Psoas muscle (tissue), 8 donors: ENCODE results near the gene ANTXR1. TPM values are rescaled to one million over a fixed set of nuclear protein-coding genes. Genes with fewer than 3 reads are reported as not detected.

ENCODE experiments used
- ATAC-seq, 4 donors: fragments of 200-7000 bp; cut with Tn5 transposase; one replicate each; pipeline ENCODE4 v1.9.1; 2020; ENCODE audit warnings: moderate library complexity in 3 of 4, mild to moderate bottlenecking in 2 of 4
- DNase-seq, 2 donors: peaks; one replicate each; pipeline ENCODE4 v3.0.0-alpha.2; 2020
- H3K27ac ChIP-seq: fragments of 200-600 bp; one replicate; pipeline ENCODE4 v1.8.0; 2022
- H3K27me3 ChIP-seq, 3 donors: fragments of 200-600 bp in 1 of 3; one replicate each; pipeline versions ENCODE4 v1.6.1 to v1.8.0; 2013 to 2022; ENCODE audit warnings: low read length in 2 of 3, mild to moderate bottlenecking in 2 of 3, moderate library complexity in 1 of 3; ENCODE audit not compliant: insufficient read depth in 3 of 3
- H3K36me3 ChIP-seq, 2 donors: fragments of 200-600 bp in 1 of 2; one replicate each; pipeline versions ENCODE4 v1.6.1 to v1.8.0; 2013 to 2022; ENCODE audit warnings: low read depth in 1 of 2, mild to moderate bottlenecking in 1 of 2, moderate library complexity in 1 of 2; ENCODE audit not compliant: insufficient read depth in 1 of 2
- H3K4me1 ChIP-seq: fragments of 200-600 bp; one replicate; pipeline ENCODE4 v1.8.0; 2022
- H3K4me3 ChIP-seq: fragments of 200-600 bp; one replicate; pipeline ENCODE4 v1.8.0; 2022; ENCODE audit warnings: mild to moderate bottlenecking
- H3K9me3 ChIP-seq: fragments of 200-600 bp; one replicate; pipeline ENCODE4 v1.8.0; 2022
- CTCF ChIP-seq: fragments of 200-600 bp; IDR thresholded peaks from one replicate; pipeline ENCODE4 v1.8.0; 2022; ENCODE audit warnings: antibody characterized with exemption
- WGBS, 3 donors: extraction: QIAGEN DNeasy Blood & Tissue Kit; methylation state at CpG; one replicate each; pipeline versions ENCODE4 v1.1.6 to v1.1.7; 2013; 5-methylcytosine and 5-hydroxymethylcytosine counted together
- intact Hi-C, 2 donors: fragments of 100-400 bp; cut with DNase I; formaldehyde crosslinking; loops; one replicate each; pipeline versions ENCODE4 v1.11.0 to v1.14.2; 2022
- polyA plus RNA-seq, 3 donors: library from polyadenylated mRNA; stranded (reverse); fragments of 200-250 nt; gene quantifications; one replicate each; pipeline ENCODE4 v1.2.3, GENCODE V29; 2013
- total RNA-seq, 4 donors: library from RNA; stranded (reverse); fragmentation: NEBNext Ultra II Directional in 2 of 4; extraction: Animal tissue kit (Norgen Biotek cat#: 25700) in 2 of 4; gene quantifications; one replicate each; pipeline versions ENCODE4 v1.2.1 to v1.2.4, GENCODE V29; 2021 to 2023
- donor health status: healthy with polysubstance abuse.
- donor health status: DM: no; HTN: no; CAD: no; lungs with moderate emphysema.
- donor health status: Bipolar disorder and iron deficiency.
- donor health status: healthy.
- donor health status: DM: yes; HTN: yes; CAD: no.
- donor health status: DM: no; HTN: no; CAD: no.
- donor health status: DM: no; HTN: no; CAD: no.
- donor health status: DM: yes; HTN: yes; CAD: no.

The ANTXR1 gene
- total and polyA plus RNA-seq, 7 donors = 3.7 to 24.3 (median 10.9) TPM

- WGBS, 3 donors = 64 to 77% (median 72%) methylated on average over 4 of the region's 4 CpGs
Measured at GRCh38 chr2:69188182-69188900, 175.4 kb downstream of the ANTXR1 start.

DNA sequence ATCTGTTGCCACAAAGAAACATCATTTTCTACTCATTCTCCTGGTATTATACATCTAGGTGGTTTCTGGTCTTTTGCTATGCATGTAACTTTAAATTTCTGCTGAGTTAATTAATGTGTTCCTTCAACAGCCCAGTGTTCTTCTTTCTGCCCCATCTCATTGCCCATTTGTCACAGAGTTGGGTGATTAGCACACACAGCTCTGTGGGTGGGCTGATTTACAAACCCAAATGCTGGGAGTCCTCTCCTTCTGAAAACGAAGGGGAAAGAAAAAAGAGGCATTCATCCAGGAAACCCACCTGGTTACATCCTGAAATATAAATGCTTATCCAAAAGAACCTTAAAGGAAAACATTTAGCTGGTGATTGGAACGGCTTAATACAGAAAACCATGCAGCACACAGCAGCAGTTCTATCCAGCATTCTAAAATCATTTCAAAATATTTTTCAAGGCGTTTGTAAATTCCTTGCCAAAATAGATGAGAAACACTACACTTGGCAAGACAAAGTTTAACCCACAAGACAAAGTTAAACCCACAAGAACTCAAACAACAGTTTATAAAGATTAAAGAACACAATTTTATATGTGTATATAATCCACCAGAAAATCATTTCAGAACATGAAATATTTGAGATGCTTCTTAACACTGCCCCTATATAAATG, 177.9 kb downstream of the ANTXR1 start:
- no peak for DNase-seq
- no peaks in the 10 kb centered on the region for H3K4me1 ChIP-seq
- no peak for ATAC-seq
- intact Hi-C loops = no loop called here
- 23 to 31% (median 25%) methylated on average over 3 of the region's 3 CpGs for WGBS, 3 donors
- no peaks in the 10 kb centered on the region for H3K9me3 ChIP-seq
- H3K4me3 ChIP-seq = no peak overlapping the region
- no peak overlapping the region for H3K27ac ChIP-seq
- H3K36me3 ChIP-seq = no peaks in the 10 kb centered on the region
- no peak for TF ChIP-seq CTCF
- no peaks in the 10 kb centered on the region for H3K27me3 ChIP-seq

More at GRCh38 chr2:69188182-69188900, 175.4 kb downstream of the ANTXR1 start:
- no peak for TF ChIP-seq CTCF
- DNase-seq (no peak), ATAC-seq (no peak)
- Histone ChIP-seq H3K27me3 (no peaks in the 10 kb centered on the region), H3K27ac (no peak overlapping the region), H3K4me3 (no peak overlapping the region), H3K4me1 (no peaks in the 10 kb centered on the region), H3K36me3 (no peaks in the 10 kb centered on the region), H3K9me3 (no peaks in the 10 kb centered on the region)
- intact Hi-C loops = no loop called here

DNA sequence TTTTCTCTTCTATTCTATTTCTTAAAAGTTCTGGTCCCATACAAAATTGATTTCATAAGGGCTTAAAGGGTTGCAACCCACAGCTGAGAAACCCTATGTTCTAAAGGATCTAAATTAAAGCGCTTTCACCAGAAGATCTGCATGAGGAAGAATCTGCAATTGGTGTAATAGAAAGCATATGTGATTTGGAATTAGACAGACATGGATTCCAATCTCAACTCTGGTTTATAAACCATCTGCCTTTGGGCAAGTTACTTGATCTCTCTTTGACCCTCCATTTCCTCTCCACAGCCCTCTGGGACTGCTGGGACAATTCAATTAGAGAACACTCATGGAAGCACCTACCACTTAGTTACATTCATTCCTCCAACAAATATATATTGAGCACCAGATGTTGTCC, 178.7 kb downstream of the ANTXR1 start:
- ATAC-seq (no peak), DNase-seq (no peak)
- no peaks in the 10 kb centered on the region for H3K9me3 ChIP-seq
- no peak overlapping the region for H3K27ac ChIP-seq
- no peaks in the 10 kb centered on the region for H3K4me1 ChIP-seq
- intact Hi-C loops = no loop called here
- H3K36me3 ChIP-seq = no peaks in the 10 kb centered on the region
- H3K27me3 ChIP-seq = no peaks in the 10 kb centered on the region
- TF ChIP-seq CTCF = no peak
- WGBS, 3 donors = 71 to 92% (median 89%) methylated on average over 1 of the region's 1 CpG
- no peak overlapping the region for H3K4me3 ChIP-seq

DNA sequence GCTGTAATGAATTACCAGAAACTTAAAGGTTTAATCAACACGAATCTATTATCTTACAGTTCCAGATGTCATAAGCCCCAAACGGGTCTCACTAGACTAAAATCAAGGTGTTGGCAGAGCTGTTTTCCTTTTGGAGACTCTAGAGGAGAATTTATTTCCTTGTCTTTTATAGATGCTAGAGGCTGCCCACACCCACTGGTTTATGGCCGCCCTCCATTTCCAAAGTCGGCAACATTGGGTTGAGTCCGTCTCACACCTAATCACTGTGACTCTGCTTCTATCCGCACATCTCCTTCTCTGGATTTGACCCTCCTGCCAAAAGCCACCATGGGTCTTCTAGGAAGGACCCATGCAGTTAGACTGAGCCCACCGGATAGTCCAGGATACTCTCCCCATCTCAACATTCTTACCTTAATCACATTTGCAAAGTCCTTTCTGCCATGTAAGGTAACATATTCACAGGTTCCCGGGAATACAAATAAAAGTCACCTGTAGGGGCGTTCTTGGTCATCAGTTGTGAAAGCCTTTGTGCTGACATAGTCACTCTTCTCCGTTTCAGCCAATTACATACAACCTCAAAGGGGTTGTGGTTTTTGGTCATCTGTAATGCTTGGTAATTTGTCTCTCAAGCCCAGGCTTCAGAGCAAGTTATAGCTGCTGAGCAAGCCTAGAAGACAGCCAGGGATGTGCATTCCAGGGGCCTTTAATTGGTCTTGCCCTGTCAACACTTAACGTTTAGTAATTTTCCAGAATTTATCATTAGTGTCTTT, 179.4 kb downstream of the ANTXR1 start:
- no peaks in the 10 kb centered on the region for H3K4me1 ChIP-seq
- no peak for DNase-seq

More for the DNA sequence above, 179.4 kb downstream of the ANTXR1 start:
- intact Hi-C loops = no loop called here
- no peak for TF ChIP-seq CTCF
- no peaks in the 10 kb centered on the region for H3K9me3 ChIP-seq
- 79 to 85% (median 80%) methylated on average over 11 of the region's 11 CpGs for WGBS, 3 donors
- no peak overlapping the region for H3K4me3 ChIP-seq
- no peak for ATAC-seq
- H3K27me3 ChIP-seq = no peaks in the 10 kb centered on the region
- H3K27ac ChIP-seq = no peak overlapping the region
- no peaks in the 10 kb centered on the region for H3K36me3 ChIP-seq
